Liver (tissue), 9 donors: ENCODE data around the gene MAP1LC3B. TPM values are rescaled to one million over a fixed set of nuclear protein-coding genes. Genes with fewer than 3 reads are reported as not detected.

Experiments
- DNase-seq: peaks from one replicate; pipeline ENCODE4 v3.0.0-alpha.2; 2017; ENCODE audit warnings: low spot score
- H3K27ac ChIP-seq, 2 donors: one replicate each; pipeline ENCODE4 v1.7.0; 2013; ENCODE audit warnings: inconsistent platforms in 2 of 2, low read length in 2 of 2, control low read depth in 1 of 2, low read depth in 1 of 2, mild to moderate bottlenecking in 1 of 2
- H3K27me3 ChIP-seq, 4 donors: one replicate each; pipeline versions ENCODE4 v1.6.1 to v1.7.0; 2013; ENCODE audit warnings: low read length in 3 of 4, inconsistent platforms in 1 of 4, mild to moderate bottlenecking in 1 of 4, moderate library complexity in 1 of 4; ENCODE audit not compliant: control insufficient read depth in 4 of 4, insufficient read depth in 4 of 4
- H3K36me3 ChIP-seq, 4 donors: one replicate each; pipeline versions ENCODE4 v1.6.1 to v1.7.0; 2013; ENCODE audit warnings: low read length in 3 of 4, mild to moderate bottlenecking in 3 of 4, low read depth in 1 of 4, moderate library complexity in 1 of 4; ENCODE audit not compliant: control insufficient read depth in 4 of 4, insufficient read depth in 3 of 4
- H3K4me1 ChIP-seq, 4 donors: one replicate each; pipeline versions ENCODE4 v1.6.1 to v1.7.0; 2013; ENCODE audit warnings: low read length in 3 of 4, mild to moderate bottlenecking in 3 of 4, moderate library complexity in 1 of 4; ENCODE audit not compliant: control insufficient read depth in 4 of 4, insufficient read depth in 4 of 4
- H3K4me3 ChIP-seq, 3 donors: one replicate each; pipeline versions ENCODE4 v1.6.1 to v1.7.0; 2013; ENCODE audit warnings: low read length in 3 of 3, control low read depth in 1 of 3, low read depth in 1 of 3, mild to moderate bottlenecking in 1 of 3
- H3K9ac ChIP-seq, 2 donors: one replicate each; pipeline ENCODE4 v1.7.0; 2013; ENCODE audit warnings: low read length in 2 of 2, mild to moderate bottlenecking in 2 of 2, moderate library complexity in 2 of 2, control low read depth in 1 of 2, low read depth in 1 of 2
- H3K9me3 ChIP-seq, 4 donors: one replicate each; pipeline versions ENCODE4 v1.6.1 to v1.7.0; 2013; ENCODE audit warnings: low read length in 3 of 4; ENCODE audit not compliant: control insufficient read depth in 4 of 4
- ATF3 ChIP-seq: IDR thresholded peaks from 2 replicates; pipeline ENCODE4 v1.6.1; 2016; ENCODE audit warnings: antibody characterized with exemption
- CTCF ChIP-seq: fragments of 150-350 bp; IDR thresholded peaks from 2 replicates; pipeline ENCODE4 v1.5.1; 2017; ENCODE audit warnings: improper control_type of control experiment, low read depth, low read length; ENCODE audit not compliant: missing input control
- EGR1 ChIP-seq, 2 donors: IDR thresholded peaks; 2 replicates each; pipeline ENCODE4 v1.6.1; 2016 to 2018; ENCODE audit warnings: antibody characterized with exemption in 2 of 2, low read depth in 2 of 2
- FOXA1 ChIP-seq: IDR thresholded peaks from 2 replicates; pipeline ENCODE4 v1.6.1; 2016; ENCODE audit warnings: antibody characterized with exemption
- FOXA2 ChIP-seq: IDR thresholded peaks from 2 replicates; pipeline ENCODE4 v1.6.1; 2016; ENCODE audit warnings: antibody characterized with exemption
- HNF4A ChIP-seq, 2 donors: conservative IDR thresholded peaks; 2 replicates each; pipeline ENCODE4 v1.6.1; 2016; ENCODE audit warnings: antibody characterized with exemption in 2 of 2, mild to moderate bottlenecking in 2 of 2
- HNF4G ChIP-seq: IDR thresholded peaks from 2 replicates; pipeline ENCODE4 v1.6.1; 2016; ENCODE audit warnings: antibody characterized with exemption
- NR2F2 ChIP-seq: IDR thresholded peaks from 2 replicates; pipeline ENCODE4 v1.6.1; 2016; ENCODE audit warnings: antibody characterized with exemption
- RAD21 ChIP-seq, 2 donors: IDR thresholded peaks; 2 replicates each; pipeline ENCODE4 v1.6.1; 2016; ENCODE audit warnings: antibody characterized with exemption in 2 of 2, mild to moderate bottlenecking in 2 of 2
- REST ChIP-seq: IDR thresholded peaks from 2 replicates; pipeline ENCODE4 v1.6.1; 2016; ENCODE audit warnings: antibody characterized with exemption, mild to moderate bottlenecking
- RXRA ChIP-seq, 2 donors: IDR thresholded peaks; 2 replicates each; pipeline ENCODE4 v1.6.1; 2017 to 2018; ENCODE audit warnings: antibody characterized with exemption in 2 of 2, mild to moderate bottlenecking in 1 of 2
- SP1 ChIP-seq: IDR thresholded peaks from 2 replicates; pipeline ENCODE4 v1.6.1; 2018; ENCODE audit warnings: antibody characterized with exemption, mild to moderate bottlenecking
- TAF1 ChIP-seq: conservative IDR thresholded peaks from 2 replicates; pipeline ENCODE4 v1.6.1; 2016; ENCODE audit warnings: antibody characterized with exemption, mild to moderate bottlenecking
- YY1 ChIP-seq: IDR thresholded peaks from 2 replicates; pipeline ENCODE4 v1.6.1; 2016; ENCODE audit warnings: antibody characterized with exemption, mild to moderate bottlenecking
- ZBTB33 ChIP-seq: IDR thresholded peaks from 2 replicates; pipeline ENCODE4 v1.6.1; 2016; ENCODE audit warnings: antibody characterized with exemption
- WGBS: extraction: QIAGEN DNeasy Blood & Tissue Kit; methylation state at CpG from one replicate; pipeline ENCODE4 v1.1.7; 2013; 5-methylcytosine and 5-hydroxymethylcytosine counted together
- polyA plus RNA-seq, 2 donors: library from polyadenylated mRNA; stranded (reverse) in 1 of 2; unstranded in 1 of 2; fragments of 200-250 nt in 1 of 2; fragments of >200 nt in 1 of 2; fragmentation: Nextera tagmentation in 1 of 2; extraction: Ambion mirVana in 1 of 2; gene quantifications; one replicate each; pipeline versions ENCODE4 v1.2.1 to v1.2.3, GENCODE V29; 2013 to 2015
- total RNA-seq, 2 donors: library from RNA; depleted of rRNA; stranded (reverse); fragments of >200 nt; gene quantifications; one replicate each; pipeline ENCODE4 v1.2.3, GENCODE V29; 2014
- donor health status: healthy.
- donor health status: healthy.
- donor health status: healthy.
- donor health status: healthy.
- donor health status: healthy.

The MAP1LC3B gene
- total and polyA plus RNA-seq, 4 donors, result 10.3 to 36.3 (median 15.7) TPM

GRCh38 chr16:87356491-87356853 lies 35.7 kb upstream of the MAP1LC3B start (continued):
- TF ChIP-seq ZBTB33, result no peak
- TF ChIP-seq NR2F2, result no peak

GRCh38 chr16:87358250-87358649 lies 33.9 kb upstream of the MAP1LC3B start:
- TF ChIP-seq FOXA1 (no peak), HNF4A (conservative IDR thresholded peaks at IDR 0.05) (no peak), SP1 (no peak), EGR1 (IDR thresholded peaks at IDR 0.05; ENCODE audit: low read depth in 2 of 2) (no peak)
- no peak overlapping the region for H3K4me3 ChIP-seq
- WGBS, result 94% methylated on average over 17 of the region's 17 CpGs
- no peak overlapping the region for H3K9ac ChIP-seq
- peaks cover 7 to 41% (median 37%) of the 10 kb centered on the region in 4 donors for H3K36me3 ChIP-seq
- peaks cover 0 to 2% (median 0%) of the 10 kb centered on the region in 4 donors for H3K4me1 ChIP-seq
- no peaks in the 10 kb centered on the region for H3K9me3 ChIP-seq
- no peaks in the 10 kb centered on the region for H3K27me3 ChIP-seq
- no peak overlapping the region for H3K27ac ChIP-seq
- DNase-seq, result no peak

GRCh38 chr16:87358696-87359095 lies 33.4 kb upstream of the MAP1LC3B start:
- TF ChIP-seq YY1, result no peak
- TF ChIP-seq TAF1, result no peak
- TF ChIP-seq FOXA2, result no peak
- no peak for TF ChIP-seq NR2F2
- TF ChIP-seq HNF4A (conservative IDR thresholded peaks at IDR 0.05), result no peak
- TF ChIP-seq ATF3, result no peak
- TF ChIP-seq CTCF, result no peak
- TF ChIP-seq FOXA1, result no peak
- no peak for TF ChIP-seq RXRA (IDR thresholded peaks at IDR 0.05)
- TF ChIP-seq REST, result no peak
- no peak for TF ChIP-seq RAD21 (IDR thresholded peaks at IDR 0.05)
- TF ChIP-seq HNF4G, result no peak
- no peak overlapping the region for H3K9ac ChIP-seq
- H3K27ac ChIP-seq, result no peak overlapping the region
- H3K4me1 ChIP-seq, result no peaks in the 10 kb centered on the region
- no peaks in the 10 kb centered on the region for H3K27me3 ChIP-seq
- H3K9me3 ChIP-seq, result no peaks in the 10 kb centered on the region
- H3K36me3 ChIP-seq, result peaks cover 7 to 41% (median 37%) of the 10 kb centered on the region in 4 donors
- 88% methylated on average over 9 of the region's 9 CpGs for WGBS
- no peak overlapping the region for H3K4me3 ChIP-seq
- DNase-seq, result no peak
